PC-9 (cell line): ENCODE measurements around the gene FLNB.

Experiments
- CTCF ChIP-seq: fragments of 200-600 bp; sonication (generic); conservative IDR thresholded peaks from 2 replicates; pipeline ENCODE4 v1.6.1; 2017; ENCODE audit warnings: mixed run types, antibody characterized with exemption, mild to moderate bottlenecking, moderate library complexity
- EZH2 ChIP-seq: fragments of 200-600 bp; sonication (generic); IDR thresholded peaks from 2 replicates; pipeline ENCODE4 v1.8.0; 2017; ENCODE audit warnings: antibody characterized with exemption, low read depth

- no peak for TF ChIP-seq CTCF
- TF ChIP-seq EZH2: no peak
Observed at GRCh38 chr3:58001086-58001467, 7.1 kb upstream of the FLNB start.
